GM18870 (cell line): ENCODE results near the gene MAP3K3.

Experiments used
- ATAC-seq: cut with Tn5 transposase; IDR thresholded peaks from one replicate; pipeline ENCODE4 v1.9.1; 2021; ENCODE audit warnings: moderate library complexity; ENCODE audit not compliant: unreplicated experiment

The MAP3K3 gene

DNA sequence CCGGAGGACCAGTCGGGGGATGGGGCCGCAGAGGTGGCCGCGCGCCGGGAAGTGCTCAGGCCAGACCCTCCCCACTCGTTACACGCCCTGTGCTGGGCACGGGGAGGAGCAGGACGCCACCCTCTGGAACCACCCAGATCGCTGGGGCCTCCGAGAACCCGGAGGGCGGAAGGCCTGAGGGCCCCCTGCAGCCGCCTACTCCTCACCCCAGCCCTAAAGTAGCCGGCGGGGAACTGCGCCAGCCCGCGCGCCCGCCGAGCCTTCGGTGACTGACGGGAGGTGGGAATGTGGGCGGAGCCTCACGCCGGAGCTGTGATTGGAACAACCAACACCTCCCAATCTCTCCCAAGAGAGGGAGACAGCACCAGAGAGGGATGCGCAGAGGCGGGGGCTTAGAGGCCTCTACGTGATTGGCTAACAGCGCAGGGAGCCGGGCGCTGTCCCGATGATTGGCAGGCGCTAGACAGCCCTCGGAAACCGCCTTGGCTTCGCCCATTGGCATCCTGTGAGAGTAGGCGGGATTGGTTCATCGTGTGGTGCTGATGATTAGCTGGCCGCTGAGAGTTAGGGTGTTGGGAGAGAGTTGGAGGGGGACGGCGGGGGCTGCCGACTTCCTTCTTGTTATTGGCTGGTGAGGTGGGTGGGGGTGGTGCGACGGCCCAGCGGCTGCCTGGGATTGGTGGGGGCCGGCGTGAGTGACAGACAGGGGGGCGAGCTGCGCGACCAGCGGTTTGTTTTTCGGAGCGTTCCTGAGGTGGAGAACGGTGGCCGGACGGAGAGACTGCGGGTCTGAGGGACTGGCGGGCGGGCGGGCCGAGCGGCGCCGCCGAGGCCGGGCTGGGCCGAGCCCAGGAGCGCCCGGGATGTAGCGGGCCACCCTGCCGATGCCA, at the start of gene MAP3K3:
Gene MAP3K3, plus strand, starts transcription at position 734 of the 890 bp plus-strand sequence. CDS start 343 bp downstream, outside the sequence.
- ATAC-seq, result peak; percentile 92

DNA sequence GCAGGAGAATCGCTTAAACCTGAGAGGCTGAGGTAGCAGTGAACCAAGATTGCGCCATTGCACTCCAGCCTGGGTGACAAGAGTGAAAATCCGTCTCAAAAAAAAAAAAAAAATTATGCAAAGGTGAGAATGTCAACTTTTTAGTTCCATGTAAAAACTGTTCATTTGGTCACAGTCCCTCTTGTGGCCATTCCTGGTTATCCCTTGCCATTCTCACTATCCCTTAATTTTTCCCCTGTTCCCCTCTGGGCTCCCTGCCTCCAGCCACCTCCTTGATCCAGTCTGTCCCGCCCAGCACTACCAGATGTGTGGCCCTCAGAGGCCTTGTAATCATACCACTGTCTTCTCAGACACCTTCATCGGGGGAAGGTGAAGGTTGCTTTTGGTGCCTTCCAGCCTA, 48.6 kb upstream of the MAP3K3 start:
- no peak for ATAC-seq

DNA sequence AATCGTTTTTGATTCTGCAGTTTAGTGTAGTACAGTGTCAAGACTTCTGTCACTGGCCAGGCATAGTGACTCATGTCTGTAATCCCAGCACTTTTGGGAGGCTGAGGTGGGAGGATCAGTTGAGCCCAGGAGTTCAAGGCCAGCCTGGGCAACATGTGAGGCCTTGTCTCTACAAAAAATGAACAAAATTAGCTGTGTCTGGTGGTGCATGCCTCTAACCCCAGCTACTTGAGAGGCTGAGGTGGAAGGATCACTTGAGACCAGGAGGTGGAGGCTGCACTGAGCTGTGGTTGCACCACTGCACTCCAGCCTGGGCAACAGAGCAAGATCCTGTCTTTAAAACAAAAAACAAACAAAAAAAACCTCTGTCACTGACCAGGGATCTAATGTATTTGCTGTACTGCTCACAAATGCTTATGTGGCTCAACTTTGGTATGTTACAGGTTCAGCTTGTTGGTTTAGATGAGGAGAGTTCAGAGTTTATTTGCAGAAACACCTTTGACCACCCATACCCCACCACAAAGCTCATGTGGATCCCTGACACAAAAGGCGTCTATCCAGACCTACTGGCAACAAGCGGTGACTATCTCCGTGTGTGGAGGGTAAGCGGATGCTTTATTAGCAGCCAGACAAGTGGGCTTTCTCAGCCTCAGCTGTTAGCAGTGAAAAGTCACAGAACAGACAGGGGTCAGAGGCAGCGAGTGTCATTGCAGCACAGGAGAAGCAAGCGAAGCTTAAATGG, 44.0 kb upstream of the MAP3K3 start:
- ATAC-seq, result no peak

DNA sequence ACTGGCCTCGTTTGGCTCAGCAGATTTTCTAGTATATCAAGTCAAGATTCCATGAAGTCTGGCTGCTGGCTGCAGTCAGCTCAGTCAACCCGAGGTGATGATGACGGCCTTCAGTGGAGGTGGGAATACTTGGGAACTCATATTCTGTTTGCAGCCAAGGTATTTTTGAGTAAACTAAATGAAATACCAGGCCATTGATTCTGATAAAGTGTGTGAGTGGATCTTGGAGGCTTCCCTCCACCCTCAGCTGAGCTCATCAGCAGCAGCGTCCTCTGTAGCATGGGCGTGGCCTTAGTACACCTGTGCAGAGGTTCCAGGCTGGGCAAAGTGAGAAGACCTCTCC, 43.5 kb upstream of the MAP3K3 start:
- no peak for ATAC-seq

DNA sequence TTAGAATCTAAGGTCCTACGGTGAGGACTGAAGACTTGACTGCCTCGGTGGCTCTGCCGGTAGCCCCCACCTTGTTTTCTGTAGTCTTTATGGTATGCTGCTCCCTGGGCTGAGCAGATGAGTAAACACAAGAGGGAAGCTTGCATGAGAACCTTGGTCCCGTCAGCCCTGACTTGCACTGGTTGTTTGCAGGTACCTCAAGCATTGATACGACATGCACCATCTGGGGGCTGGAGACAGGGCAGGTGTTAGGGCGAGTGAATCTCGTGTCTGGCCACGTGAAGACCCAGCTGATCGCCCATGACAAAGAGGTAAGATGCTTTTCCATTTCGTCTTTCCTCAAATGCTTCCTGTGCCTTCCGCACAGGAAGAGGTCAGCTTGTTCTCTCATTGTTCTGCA, 42.6 kb upstream of the MAP3K3 start:
- no peak for ATAC-seq

DNA sequence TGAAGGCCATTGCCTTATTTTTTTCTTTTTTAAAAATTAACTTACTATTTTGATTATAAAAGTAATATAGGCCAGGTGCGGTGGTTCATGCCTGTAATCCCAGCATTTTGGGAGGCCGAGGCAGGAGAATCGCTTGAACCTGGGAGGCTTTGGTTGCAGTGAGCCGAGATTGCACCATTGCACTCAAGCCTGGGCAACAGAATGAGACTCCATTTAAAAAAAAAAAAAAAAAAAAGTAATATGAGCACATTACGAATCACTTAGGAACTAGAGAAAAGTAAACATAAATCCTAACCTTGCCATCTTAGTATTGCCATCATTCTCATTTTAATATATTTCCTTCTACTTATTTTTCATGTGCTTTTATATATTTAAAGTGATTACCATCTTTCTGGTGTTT, 34.4 kb upstream of the MAP3K3 start:
- ATAC-seq, result no peak

DNA sequence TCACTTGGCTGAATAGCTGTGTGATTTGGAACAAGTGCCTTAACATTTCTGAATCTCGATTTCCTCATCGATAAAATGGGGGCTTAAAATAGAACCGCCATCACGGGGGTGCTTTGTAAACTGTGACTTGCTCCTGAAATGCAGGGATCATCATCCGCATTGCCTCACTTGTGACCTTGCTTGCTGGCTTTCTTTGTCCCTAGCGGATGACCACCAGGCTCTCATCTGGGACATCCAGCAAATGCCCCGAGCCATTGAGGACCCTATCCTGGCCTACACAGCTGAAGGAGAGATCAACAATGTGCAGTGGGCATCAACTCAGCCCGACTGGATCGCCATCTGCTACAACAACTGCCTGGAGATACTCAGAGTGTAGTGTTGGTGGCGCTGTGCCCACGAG, 33.4 kb upstream of the MAP3K3 start:
- no peak for ATAC-seq

DNA sequence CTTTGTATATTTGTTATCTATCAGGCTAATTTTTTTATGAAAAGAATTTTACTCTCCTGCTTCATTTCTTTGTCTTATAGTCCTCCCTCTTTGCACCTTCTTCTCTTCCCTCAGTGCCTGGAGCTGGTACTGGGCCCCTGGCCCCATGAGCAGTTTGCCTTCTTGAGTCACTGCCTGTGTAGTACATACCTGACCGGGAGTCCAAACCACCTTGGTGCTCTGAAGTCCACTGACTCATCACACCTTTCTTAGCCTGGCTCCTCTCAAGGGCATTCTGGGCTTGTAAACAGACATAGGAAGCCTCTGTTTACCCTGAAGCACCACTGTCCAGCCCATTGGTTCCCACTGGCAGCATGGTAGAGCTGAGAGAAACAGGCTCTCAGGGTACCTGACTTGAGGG, 32.6 kb upstream of the MAP3K3 start:
- no peak for ATAC-seq

DNA sequence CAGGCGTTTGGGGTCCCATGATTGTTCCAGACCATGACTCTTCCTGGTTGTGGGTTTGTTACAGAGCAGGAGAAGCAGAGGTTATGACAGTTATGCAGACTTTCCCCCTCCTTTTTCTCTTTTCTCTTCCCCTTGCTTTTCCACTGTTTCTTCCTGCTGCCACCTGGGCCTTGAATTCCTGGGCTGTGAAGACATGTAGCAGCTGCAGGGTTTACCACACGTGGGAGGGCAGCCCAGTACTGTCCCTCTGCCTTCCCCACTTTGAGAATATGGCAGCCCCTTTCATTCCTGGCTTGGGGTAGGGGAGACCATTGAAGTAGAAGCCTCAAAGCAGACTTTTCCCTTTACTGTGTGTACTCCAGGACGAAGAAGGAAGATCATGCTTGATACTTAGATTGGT, 29.4 kb upstream of the MAP3K3 start:
- ATAC-seq, result no peak

DNA sequence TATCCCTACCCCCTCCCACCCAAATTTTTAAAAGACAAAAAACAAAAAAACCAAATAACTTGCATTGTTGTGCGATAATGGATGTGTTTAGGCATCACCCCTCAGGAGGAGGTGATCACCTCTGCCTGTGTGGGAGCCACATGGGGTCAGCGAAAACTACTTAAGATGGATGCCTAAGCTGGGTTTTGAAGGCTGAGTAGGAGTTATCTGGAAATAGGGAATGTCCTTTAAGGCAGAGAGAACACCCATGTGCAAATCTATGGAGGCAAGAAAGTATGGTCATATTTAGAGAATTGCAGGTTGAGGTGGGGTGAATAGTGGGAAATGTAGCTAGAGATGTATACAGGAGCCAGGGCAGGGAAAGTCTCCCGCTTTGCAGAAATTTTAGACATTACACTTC, 27.1 kb upstream of the MAP3K3 start:
- ATAC-seq, result no peak

DNA sequence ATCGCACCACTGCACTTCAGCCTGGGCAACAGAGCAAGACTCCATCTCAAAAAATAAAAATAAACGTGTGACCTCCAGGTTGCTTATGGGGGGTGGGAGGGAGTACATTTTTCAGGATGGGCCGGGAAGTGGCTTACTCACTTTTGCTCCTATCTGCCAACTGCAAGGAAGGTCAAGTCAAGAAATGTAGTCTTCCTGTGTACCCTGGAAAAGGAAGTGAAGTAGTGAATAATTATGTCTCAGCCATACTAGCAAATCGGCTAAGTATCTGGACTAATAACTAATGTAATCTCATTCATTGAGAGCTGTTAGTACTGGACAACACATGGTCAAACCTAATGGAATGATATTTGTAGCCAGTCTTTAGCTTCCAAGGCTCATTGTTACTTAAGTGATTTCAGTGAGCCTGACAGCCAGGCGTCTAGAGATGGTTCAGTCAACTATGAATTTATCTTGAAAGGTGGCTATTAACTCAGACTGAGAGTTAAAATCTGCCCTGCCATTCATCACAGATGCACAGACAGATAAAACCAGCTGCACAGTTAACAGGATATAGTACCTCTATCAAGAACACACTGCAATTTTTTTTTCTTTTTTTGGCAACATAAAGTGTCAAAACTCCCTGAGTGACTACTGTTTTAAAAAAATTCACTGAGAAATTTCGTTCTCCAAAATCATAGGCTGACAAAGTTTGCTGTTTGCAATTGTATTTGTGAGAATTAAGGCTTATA, 25.2 kb upstream of the MAP3K3 start:
- no peak for ATAC-seq

DNA sequence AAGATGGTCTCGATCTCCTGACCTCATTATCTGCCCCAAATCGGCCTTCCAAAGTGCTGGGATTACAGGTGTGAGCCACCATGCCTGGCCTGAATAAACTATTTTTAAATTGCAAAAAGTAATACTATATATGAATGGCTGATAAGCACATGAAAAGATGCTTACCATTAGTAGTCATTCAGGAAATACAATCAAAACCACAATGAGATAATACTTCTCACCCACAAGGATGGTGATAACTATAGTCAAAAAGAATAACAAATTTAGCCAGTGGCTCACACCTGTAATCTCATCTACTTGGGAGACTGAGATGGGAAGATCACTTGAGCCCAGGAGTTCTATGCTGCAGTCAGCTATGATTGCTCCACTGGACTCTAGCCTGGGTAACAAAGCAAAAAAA, 23.9 kb upstream of the MAP3K3 start:
- ATAC-seq, result no peak

DNA sequence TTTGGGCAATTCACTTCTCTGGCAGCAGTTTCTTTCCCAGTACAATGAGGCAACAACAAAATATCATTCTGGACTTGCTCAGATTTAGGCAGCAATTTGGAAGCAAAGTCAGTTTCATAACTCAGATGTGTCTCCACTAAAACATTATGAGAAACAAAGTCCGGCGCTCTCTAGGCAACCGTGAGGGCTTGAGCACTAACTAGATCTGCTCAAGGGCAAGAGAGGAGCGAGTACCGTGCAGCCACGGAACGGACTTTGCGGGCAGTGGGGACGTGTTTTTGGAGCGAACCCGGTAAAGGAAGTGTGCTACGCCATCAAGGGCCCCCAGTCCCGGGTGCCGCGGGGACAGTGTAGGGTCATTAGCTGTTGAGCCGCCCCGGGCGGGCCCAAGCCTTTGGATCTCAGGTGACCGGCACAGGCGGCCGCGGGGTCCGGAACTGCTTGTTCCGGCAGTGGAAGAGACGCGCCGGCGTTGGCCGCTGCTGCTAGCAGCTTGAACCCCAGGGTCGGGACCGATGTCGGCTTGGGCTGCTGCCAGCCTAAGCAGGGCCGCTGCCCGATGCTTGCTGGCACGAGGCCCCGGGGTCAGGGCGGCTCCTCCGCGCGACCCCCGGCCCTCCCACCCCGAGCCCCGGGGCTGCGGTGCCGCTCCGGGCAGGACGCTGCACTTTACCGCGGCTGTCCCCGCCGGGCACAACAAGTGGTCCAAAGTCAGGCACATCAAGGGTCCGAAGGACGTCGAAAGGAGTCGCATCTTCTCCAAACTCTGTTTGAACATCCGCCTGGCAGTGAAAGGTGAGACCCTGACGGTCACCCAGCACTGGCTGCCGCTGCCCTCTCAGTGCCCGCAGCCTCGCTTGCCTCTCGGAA, 21.4 kb upstream of the MAP3K3 start, which contains the start of gene TACO1:
Gene TACO1, plus strand, starts transcription at position 327 of the 870 bp plus-strand sequence. Its CDS starts 189 bp downstream, at position 516.
- ATAC-seq, result peak; percentile 76

DNA sequence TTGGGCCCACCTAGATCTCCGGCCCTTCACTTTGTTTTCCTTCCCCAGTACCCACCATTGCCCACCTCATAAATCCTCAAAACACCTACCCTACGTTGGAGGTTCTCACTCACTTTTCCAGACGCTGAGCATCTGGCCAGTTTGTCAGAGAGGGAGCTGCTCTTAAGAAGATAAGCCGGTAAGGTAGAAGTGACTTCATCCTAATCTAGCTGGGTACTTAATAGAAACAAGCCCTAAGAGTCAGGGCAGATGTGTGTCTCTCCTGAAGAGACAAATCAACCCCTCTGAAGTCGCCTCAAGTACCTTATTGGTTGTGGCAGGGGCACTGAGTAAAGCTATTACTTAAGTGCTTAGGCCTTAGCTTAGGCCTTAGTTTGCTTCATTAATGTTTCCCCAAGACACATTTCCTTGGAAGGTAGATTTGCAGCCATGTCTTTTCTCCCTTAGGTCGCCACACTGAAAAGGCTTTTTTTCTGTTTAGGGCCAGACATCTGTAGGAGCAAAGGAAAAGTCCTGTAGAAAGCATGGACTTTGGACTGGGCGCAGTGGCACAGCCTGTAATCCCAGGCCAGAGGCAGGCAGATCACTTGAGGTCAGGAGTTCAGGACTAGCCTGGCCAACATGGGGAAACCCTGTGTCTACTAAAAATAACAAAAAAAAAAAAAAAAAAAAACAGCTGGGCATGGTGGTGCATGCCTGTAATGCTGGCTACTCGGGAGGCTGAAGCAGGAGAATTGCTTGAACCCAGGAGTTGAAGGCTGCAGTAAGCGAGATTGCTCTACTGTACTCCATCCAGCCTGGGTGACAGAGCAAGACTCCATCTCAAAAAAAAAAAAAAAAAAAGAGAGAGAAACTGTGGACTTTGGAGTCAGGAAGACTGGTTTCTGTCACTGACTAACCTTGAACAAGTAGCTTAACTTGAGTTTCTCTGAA, 20.5 kb upstream of the MAP3K3 start:
- ATAC-seq, result no peak

DNA sequence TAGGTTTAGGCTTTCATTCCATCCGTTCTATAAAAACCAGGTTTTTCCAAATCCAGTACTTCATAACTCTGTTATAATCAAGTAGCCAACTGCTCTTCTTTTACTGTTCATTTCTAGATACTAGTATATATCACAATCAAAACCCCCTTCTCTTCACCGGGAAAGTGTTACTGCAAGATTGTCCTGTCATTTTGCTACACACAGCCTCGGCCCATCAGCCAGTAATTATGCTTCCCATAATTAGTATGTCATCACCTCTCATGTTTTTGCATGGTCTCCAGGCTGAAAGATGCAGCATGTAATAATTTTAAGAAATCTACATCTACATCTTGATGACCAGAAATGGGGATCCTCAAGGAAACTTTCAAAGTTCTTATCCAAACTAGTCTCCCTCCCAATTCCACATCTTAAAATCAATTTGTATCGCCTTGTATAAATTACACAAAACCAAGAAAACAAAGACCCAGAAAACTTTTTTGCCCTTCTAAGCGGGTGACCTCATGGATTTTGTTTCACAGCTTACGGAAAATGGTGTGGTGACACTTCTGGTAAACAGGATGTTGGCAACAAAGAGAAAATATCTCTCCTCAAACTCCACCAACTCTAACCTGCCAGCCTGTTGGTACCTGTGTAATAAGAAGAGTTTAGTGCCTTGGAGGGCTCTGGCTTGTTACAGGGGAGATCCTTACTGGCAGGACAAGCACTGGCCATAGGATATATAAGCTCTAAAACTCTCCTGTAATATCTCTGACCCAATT, 12.2 kb upstream of the MAP3K3 start:
- ATAC-seq, result no peak

DNA sequence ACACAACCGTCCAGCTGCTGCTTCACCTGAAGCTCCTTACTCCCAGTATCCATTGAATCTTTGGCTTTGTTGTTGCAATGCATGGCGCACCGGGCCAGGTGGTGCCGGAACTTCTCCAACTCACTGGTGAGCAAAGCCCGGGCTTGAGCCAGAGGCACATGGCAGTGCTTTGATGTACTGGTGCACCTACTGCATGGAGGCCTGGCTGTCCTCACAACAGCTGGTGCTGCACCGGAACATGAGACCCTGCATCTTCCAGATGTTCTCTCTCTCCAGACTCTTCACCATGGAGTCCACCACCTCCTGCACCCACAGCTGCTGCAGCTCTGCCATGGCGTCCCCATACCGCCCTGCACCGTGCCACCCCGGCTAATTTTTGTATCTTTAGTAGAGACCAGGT, 11.4 kb upstream of the MAP3K3 start:
- ATAC-seq, result no peak

DNA sequence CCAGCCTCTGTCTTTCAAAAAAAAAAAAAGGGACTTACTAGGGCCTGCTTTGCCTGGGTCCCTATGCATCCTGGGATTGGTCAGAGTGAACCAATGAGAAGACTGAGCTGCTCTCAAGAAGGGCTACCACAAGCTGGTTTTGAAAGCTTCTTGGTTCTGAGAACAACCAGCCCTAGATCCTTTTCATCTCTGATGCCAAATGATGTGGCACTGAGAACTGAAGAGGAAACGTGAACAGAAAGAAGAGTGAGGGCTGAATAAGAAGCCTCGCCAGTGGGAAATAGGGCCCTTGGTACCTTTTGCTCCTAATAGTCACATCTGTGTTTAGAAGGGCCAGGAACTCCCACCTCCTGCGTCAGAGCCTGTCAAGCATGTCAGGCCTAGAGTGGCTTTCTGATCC, 10.9 kb upstream of the MAP3K3 start:
- ATAC-seq, result no peak

DNA sequence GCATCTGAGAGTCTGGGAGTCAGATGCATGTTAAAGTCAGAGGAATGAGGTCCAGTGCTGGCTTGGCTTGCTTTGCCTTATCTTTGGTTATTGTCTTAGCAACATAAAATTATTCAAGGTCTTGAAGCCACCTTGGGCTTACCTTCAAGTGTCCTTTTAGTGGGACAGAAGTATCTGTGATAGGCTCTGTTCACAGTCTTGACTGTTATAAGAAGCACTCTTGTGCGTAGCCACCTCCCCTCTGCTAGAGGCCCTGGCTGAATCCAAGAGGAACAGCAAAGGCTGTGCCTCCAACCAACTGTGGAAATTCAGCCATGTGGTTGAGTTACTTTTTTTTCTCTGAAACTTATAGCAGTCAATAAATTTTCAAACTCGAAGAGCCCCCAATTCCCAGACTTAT, 8.6 kb upstream of the MAP3K3 start:
- ATAC-seq, result no peak

DNA sequence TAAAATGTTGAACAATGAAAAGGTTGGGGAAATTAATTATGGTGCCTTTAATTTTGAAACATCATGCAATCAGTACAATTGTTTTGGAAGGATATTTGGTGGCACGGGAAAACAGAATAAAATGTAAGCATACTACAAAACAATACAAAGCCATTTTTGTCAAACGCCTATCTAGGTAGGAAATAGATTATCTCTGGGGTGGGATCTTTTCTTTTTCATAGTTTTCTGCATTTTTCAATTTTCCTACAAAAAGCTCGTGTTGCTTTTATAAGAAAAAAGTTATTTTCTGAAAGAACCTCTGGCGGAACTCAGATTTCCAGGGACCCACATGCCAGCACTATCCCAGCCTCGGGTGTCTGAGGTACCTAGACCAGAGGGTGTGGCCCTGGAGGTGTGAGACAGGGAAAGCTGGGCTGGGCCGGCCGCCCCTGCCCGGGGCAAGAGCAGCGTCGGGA, 961 bp upstream of the MAP3K3 start:
- ATAC-seq, result peak; percentile 2
